Left renal pelvis (tissue), 4 donors: ENCODE measurements around the gene SRSF3. TPM values are rescaled to one million over a fixed set of nuclear protein-coding genes. Genes with fewer than 3 reads are reported as not detected.
"Not testable (repeated sequence)": the region's sequence is repeated elsewhere in the genome, so short reads cannot be mapped to it uniquely, and the experiment has no call there.

Experiments used
- DNase-seq, 4 donors: peaks; one replicate each; pipeline ENCODE4 v3.0.0-alpha.2; 2013; ENCODE audit warnings: low read depth in 4 of 4, low spot score in 3 of 4
- polyA plus RNA-seq, 4 donors: library from polyadenylated mRNA; unstranded; fragments of 120-200 nt; gene quantifications; one replicate each; pipeline ENCODE4 v1.2.1, GENCODE V29; 2013; ENCODE audit not compliant: insufficient read length in 4 of 4

Gene SRSF3
- polyA plus RNA-seq, 4 donors: 447 to 644 (median 591) TPM

- DNase-seq: no peak
Observed at GRCh38 chr6:36603222-36604089, 9.3 kb downstream of the SRSF3 start.

GRCh38 chr6:36604090-36605060 is 10.2 kb downstream of the SRSF3 start:
- DNase-seq: no peak

DNA sequence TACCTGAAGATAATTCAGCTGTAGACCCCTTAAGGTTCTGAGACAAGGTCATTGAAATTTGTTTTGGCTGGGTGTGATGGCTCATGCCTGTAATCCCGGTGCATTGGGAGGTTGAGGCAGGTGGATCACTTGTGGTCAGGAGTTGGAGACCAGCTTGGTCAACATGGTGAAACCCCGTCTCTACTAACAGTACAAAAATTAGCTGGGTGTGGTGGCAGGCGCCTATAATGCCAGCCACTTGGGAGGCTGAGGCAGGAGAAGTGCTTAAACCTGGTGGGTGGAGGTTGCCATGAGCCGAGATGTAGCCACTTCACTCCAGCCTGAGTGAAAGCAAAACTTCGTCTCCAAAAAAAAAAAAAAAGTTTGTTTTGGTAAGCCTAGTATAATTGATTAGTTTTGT is 11.0 kb downstream of the SRSF3 start:
- no peak for DNase-seq

DNA sequence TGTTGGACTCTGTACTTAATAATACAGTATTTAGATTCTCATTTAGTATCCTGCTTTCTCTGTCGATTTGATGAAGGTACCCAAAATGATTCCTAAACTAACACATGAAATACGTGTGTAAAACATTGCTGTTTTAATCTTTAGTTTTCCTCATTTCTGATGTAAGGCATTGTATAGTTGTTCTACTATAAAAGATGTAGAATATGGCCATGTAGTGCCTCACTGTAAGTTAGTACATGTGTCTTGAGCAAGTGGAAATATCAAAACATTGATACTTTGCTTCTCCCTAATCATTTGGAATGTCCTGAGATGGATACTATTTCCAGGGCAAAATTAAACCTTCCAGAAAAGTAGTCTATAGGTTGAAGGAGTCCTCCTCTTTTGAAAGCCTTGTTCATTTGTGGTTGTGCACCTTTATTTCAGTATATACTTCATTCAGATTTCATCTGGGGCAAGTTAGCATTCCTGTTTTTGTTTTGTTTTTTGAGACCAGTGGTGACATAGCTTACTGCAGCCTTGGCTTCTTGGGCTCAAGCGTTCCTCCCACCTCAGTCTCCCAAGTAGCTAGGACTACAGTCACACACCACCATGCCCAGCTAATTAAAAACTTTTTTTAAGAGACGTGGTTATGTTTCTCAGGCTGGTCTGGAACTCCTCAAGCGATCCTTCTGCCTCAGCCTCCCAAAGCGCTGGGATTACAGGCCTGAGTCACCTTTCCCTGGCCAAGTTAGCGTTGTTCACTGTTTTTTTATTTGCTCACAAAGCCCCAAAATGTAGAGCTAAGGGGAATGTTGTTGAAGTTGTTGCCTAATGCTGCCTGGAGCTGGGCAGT is 11.6 kb downstream of the SRSF3 start:
- no peak for DNase-seq

DNA sequence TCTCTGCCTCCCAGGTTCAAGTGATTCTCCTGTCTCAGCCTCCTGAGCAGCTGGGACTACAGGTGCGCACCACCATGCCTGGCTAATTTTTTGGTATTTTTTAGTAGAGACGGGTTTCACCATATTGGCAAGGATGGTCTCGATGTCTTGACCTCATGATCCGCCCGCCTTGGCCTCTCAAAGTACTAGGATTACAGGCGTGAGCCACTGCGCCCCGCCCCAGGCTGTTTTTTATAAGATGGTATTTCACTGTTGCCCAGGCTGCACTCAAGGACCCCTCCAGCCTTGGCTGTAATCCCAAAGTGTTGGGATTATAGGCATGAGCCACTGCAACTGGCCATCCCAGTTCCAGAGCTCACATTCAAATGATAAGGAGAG is 13.1 kb downstream of the SRSF3 start:
- not testable (repeated sequence) for DNase-seq

DNA sequence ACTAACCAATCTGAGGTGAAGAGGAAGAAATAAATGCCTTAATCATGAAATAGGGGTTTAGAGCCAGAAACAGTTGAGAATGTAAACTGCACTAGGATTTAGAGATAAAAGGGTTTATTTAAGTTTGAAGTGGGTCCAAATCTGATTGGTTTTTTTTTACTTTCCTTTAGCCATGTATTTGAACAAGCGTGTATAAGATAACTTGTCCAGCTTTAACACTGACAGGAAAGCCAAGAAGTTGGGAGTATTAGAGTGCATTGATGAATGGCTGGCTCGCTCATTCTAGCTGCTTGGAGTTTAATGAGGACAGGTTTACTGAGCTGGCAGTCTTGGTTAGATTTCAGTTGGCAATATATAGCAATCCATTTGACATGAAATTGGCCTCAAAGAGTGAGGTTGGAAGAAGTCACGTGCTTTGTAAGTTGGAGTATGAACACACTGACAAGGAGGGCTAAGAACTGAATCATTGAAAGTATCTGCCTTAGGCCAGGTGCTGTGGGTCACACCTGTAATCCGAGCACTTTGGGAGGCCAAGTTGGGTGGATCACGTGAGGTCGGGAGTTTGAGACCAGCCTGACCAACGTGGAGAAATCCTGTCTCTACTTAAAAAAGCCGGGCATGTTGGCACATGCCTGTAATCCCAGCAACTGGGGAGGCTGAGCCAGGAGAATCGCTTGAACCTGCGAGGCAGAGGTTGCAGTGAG is 13.7 kb downstream of the SRSF3 start:
- DNase-seq: no peak

GRCh38 chr6:36608788-36609563 is 14.8 kb downstream of the SRSF3 start:
- DNase-seq: no peak

GRCh38 chr6:36609582-36609981 is 15.4 kb downstream of the SRSF3 start:
- no peak for DNase-seq

- no peak for DNase-seq
Observed at GRCh38 chr6:36610041-36610955, 16.1 kb downstream of the SRSF3 start.

GRCh38 chr6:36610956-36611336 is 16.8 kb downstream of the SRSF3 start:
- DNase-seq: no peak

DNA sequence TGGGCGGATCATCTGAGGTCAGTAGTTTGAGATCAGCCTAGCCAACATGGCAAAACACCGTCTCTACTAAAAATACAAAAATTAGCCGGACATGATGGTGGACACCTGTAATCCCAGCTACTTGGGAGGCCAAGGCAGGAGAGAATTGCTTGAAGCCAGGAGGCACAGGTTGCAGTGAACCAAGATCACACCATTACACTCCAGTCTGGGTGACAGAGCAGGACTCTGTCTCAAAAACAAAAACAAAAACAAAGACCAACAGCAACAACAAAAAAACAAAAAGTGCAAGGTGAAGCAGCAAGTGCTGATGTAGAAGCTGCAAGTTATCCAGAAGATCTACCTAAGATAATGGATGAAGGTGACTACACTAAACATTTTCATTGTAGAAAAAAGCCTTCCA is 17.5 kb downstream of the SRSF3 start:
- DNase-seq: not testable (repeated sequence)

DNA sequence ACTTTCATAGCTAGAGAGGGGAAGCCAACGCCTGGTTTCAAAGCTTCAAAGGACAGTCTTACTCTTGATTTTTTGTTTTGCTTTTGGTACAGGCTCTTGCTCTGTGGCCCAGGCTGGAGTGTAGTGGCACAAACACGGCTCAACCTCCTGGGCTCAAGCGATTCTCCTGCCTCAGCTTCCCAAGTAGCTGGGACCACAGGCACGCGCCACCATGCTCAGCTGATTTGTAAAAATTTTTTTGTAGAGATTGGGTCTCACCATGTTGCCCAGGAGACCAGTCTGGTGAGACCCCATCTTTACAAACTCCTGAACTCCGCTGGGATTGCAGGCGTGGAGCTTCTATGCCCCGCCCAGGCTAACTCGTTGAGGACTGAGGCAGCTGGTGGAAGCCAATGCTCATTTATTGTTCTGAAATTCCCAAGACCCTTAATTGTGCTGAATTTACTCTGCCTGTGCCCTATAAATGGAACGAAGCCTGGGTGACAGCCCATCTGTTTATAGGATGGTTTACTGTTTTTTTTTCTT is 18.0 kb downstream of the SRSF3 start:
- no peak for DNase-seq

GRCh38 chr6:36613200-36613995 is 19.2 kb downstream of the SRSF3 start:
- DNase-seq: no peak

GRCh38 chr6:36615018-36615761 is 21.0 kb downstream of the SRSF3 start:
- no peak for DNase-seq

DNA sequence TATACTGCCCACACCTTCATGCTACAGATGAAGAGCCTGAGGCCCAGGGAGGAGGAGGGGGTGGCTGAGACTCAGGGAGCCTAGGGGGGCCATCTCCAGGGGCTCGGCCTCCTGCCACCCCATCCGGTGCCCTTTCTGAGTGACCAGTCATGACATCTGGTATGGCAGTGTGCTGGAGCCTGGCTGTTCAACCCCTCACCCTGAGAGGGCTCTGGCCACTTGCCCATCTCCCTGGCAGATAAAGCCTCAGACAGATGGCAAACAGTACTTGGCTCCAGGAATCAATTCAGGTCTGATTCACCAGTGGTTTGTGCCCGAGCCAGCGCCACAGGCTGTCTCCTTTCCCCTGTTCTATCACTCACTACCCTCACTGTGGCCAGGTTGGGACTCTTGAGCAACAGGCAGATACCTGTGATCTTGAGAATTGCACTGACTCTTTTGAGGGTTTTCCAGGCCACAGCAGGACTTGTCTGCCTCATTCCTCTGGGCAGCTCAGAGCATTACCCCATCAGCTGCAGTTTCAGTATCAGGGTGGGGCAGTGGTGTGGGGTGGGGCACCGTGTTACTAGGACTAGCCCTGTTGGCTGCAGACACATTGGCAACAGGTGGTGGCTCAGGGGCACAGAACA is 22.8 kb downstream of the SRSF3 start:
- no peak for DNase-seq
